ENCODE measurements around the gene MORN4. TPM values are rescaled to one million over a fixed set of nuclear protein-coding genes. Genes with fewer than 3 reads are reported as not detected.

The MORN4 gene
- total RNA-seq, 1 donor from 2014 or later, result 11.3 TPM

GRCh38 chr10:97585439-97585811 is 47.9 kb downstream of the MORN4 start:
- DNase-seq (ENCODE audit: low spot score), result no peak
- H3K9me3 Mint-ChIP-seq (ENCODE audit: low read depth), result no peaks in the 10 kb centered on the region
- no peak for TF ChIP-seq CTCF (IDR thresholded peaks at IDR 0.05)
- no peak overlapping the region for H3K27ac Mint-ChIP-seq (ENCODE audit: unreplicated experiment)
- H3K4me3 Mint-ChIP-seq (ENCODE audit: unreplicated experiment), result no peak overlapping the region
- no peaks in the 10 kb centered on the region for H3K27me3 Mint-ChIP-seq (ENCODE audit: low read depth)
- no peaks in the 10 kb centered on the region for H3K36me3 Mint-ChIP-seq (ENCODE audit: low read depth)
- peaks cover 6% of the 10 kb centered on the region for H3K4me1 Mint-ChIP-seq (ENCODE audit: low read depth)

- TF ChIP-seq CTCF (IDR thresholded peaks at IDR 0.05), result no peak
- H3K4me3 Mint-ChIP-seq (ENCODE audit: unreplicated experiment), result no peak overlapping the region
- DNase-seq (ENCODE audit: low spot score), result peak; percentile 42
- H3K27me3 Mint-ChIP-seq (ENCODE audit: low read depth), result no peaks in the 10 kb centered on the region
- H3K4me1 Mint-ChIP-seq (ENCODE audit: low read depth), result peaks cover 6% of the 10 kb centered on the region
- H3K9me3 Mint-ChIP-seq (ENCODE audit: low read depth), result no peaks in the 10 kb centered on the region
- no peak overlapping the region for H3K27ac Mint-ChIP-seq (ENCODE audit: unreplicated experiment)
- no peaks in the 10 kb centered on the region for H3K36me3 Mint-ChIP-seq (ENCODE audit: low read depth)
These were observed 48.4 kb downstream of the MORN4 start for GRCh38 chr10:97584798-97585438.

- Mint-ChIP-seq H3K27me3 (ENCODE audit: low read depth) (no peaks in the 10 kb centered on the region), H3K9me3 (ENCODE audit: low read depth) (no peaks in the 10 kb centered on the region), H3K4me3 (ENCODE audit: unreplicated experiment) (no peak within 1 kb of the TSS), H3K4me1 (ENCODE audit: low read depth) (peaks cover 4% of the 10 kb centered on the region), H3K27ac (ENCODE audit: unreplicated experiment) (no peak within 1 kb of the TSS), H3K36me3 (ENCODE audit: low read depth) (no peaks in the 10 kb centered on the region)
- peak; percentile 83 for DNase-seq (ENCODE audit: low spot score)
- TF ChIP-seq CTCF (IDR thresholded peaks at IDR 0.05), result no peak
These were observed 49.1 kb downstream of the MORN4 start, which contains the start of gene HOGA1 for GRCh38 chr10:97584060-97584797. HOGA1 (plus strand) TSS chr10:97584389; CDS start chr10:97584704, 315 bp downstream.

GRCh38 chr10:97583476-97583875 is 49.8 kb downstream of the MORN4 start:
- TF ChIP-seq CTCF (IDR thresholded peaks at IDR 0.05), result no peak
- H3K9me3 Mint-ChIP-seq (ENCODE audit: low read depth), result no peaks in the 10 kb centered on the region
- no peak overlapping the region for H3K4me3 Mint-ChIP-seq (ENCODE audit: unreplicated experiment)

GRCh38 chr10:97582169-97582568 is 51.1 kb downstream of the MORN4 start:
- H3K27me3 Mint-ChIP-seq (ENCODE audit: low read depth), result no peaks in the 10 kb centered on the region
- no peak for TF ChIP-seq CTCF (IDR thresholded peaks at IDR 0.05)
- peak; percentile 48 for DNase-seq (ENCODE audit: low spot score)
- H3K4me1 Mint-ChIP-seq (ENCODE audit: low read depth), result peaks cover 4% of the 10 kb centered on the region
- no peak overlapping the region for H3K4me3 Mint-ChIP-seq (ENCODE audit: unreplicated experiment)
- no peak overlapping the region for H3K27ac Mint-ChIP-seq (ENCODE audit: unreplicated experiment)
- H3K36me3 Mint-ChIP-seq (ENCODE audit: low read depth), result no peaks in the 10 kb centered on the region
- no peaks in the 10 kb centered on the region for H3K9me3 Mint-ChIP-seq (ENCODE audit: low read depth)

More at GRCh38 chr10:97583476-97583875, 49.8 kb downstream of the MORN4 start:
- H3K27me3 Mint-ChIP-seq (ENCODE audit: low read depth), result no peaks in the 10 kb centered on the region
- peaks cover 4% of the 10 kb centered on the region for H3K4me1 Mint-ChIP-seq (ENCODE audit: low read depth)
- H3K27ac Mint-ChIP-seq (ENCODE audit: unreplicated experiment), result no peak overlapping the region
- peak; percentile 69 for DNase-seq (ENCODE audit: low spot score)
- no peaks in the 10 kb centered on the region for H3K36me3 Mint-ChIP-seq (ENCODE audit: low read depth)
